GM23338 (cell line): ENCODE measurements around the gene RAD52. TPM values are rescaled to one million over a fixed set of nuclear protein-coding genes. Genes with fewer than 3 reads are reported as not detected.
A peak's percentile ranks its signal among the peaks of the same experiment; 100 is the strongest.

Source experiments
- ATAC-seq: fragments of 200-7000 bp; cut with Tn5 transposase; 3 replicates; pipeline ENCODE4 v1.9.1; 2020
- DNase-seq: peaks from one replicate; pipeline ENCODE4 v3.0.0-alpha.2; 2015; ENCODE audit warnings: low spot score
- H2AFZ ChIP-seq: fragments of 200-600 bp; sonication (generic); 2 replicates; pipeline ENCODE4 v1.8.0; 2016; ENCODE audit warnings: antibody characterized with exemption, mild to moderate bottlenecking, moderate library complexity
- H3F3A ChIP-seq: fragments of 200-600 bp; sonication (generic); replicated peaks from 2 replicates; pipeline ENCODE4 v1.8.0; 2017; ENCODE audit warnings: antibody characterized with exemption, mixed run types, low read depth
- H3K27ac ChIP-seq: fragments of 200-600 bp; sonication (generic); 2 replicates; pipeline ENCODE4 v1.6.1; 2016; ENCODE audit warnings: low read depth
- H3K27me3 ChIP-seq: fragments of 200-600 bp; sonication (generic); 2 replicates; pipeline ENCODE4 v1.8.0; 2016; ENCODE audit warnings: mild to moderate bottlenecking, mixed run types, moderate library complexity; ENCODE audit not compliant: insufficient read depth
- H3K36me3 ChIP-seq: fragments of 200-600 bp; sonication (generic); 2 replicates; pipeline ENCODE4 v1.8.0; 2016; ENCODE audit warnings: mild to moderate bottlenecking; ENCODE audit not compliant: insufficient read depth
- H3K4me1 ChIP-seq: fragments of 200-600 bp; sonication (generic); 2 replicates; pipeline ENCODE4 v1.8.0; 2016; ENCODE audit warnings: mild to moderate bottlenecking, moderate library complexity; ENCODE audit not compliant: insufficient read depth
- H3K4me2 ChIP-seq: fragments of 200-600 bp; sonication (generic); 2 replicates; pipeline ENCODE4 v1.7.1; 2017; ENCODE audit warnings: mixed run types
- H3K4me3 ChIP-seq: fragments of 200-600 bp; sonication (generic); 2 replicates; pipeline ENCODE4 v1.6.1; 2016; ENCODE audit warnings: mixed run types
- H3K79me2 ChIP-seq: fragments of 200-600 bp; sonication (generic); replicated peaks from 2 replicates; pipeline ENCODE4 v1.8.0; 2017; ENCODE audit warnings: mild to moderate bottlenecking; ENCODE audit not compliant: insufficient read depth
- H3K9me2 ChIP-seq: fragments of 200-600 bp; sonication (generic); 2 replicates; pipeline ENCODE4 v1.8.0; 2017; ENCODE audit not compliant: insufficient read depth
- H4K20me1 ChIP-seq: fragments of 200-600 bp; sonication (generic); replicated peaks from 2 replicates; pipeline ENCODE4 v1.8.0; 2017; ENCODE audit warnings: mild to moderate bottlenecking; ENCODE audit not compliant: insufficient read depth
- H3K27ac Mint-ChIP-seq: 2 replicates; pipeline ENCODE4 v1.8.0; 2020; ENCODE audit warnings: inconsistent platforms, mild to moderate bottlenecking, moderate library complexity, mixed read lengths
- H3K27me3 Mint-ChIP-seq: 3 replicates; pipeline ENCODE4 v1.8.0; 2022; ENCODE audit warnings: low read depth, mild to moderate bottlenecking, moderate library complexity, mixed read lengths, inconsistent platforms; ENCODE audit not compliant: insufficient read depth, poor library complexity
- H3K36me3 Mint-ChIP-seq: 3 replicates; pipeline ENCODE4 v1.8.0; 2021; ENCODE audit warnings: low read depth, mild to moderate bottlenecking, inconsistent platforms, moderate library complexity, mixed read lengths
- H3K4me1 Mint-ChIP-seq: 3 replicates; pipeline ENCODE4 v1.8.0; 2020; ENCODE audit warnings: mild to moderate bottlenecking, inconsistent platforms, mixed read lengths
- H3K4me3 Mint-ChIP-seq: 3 replicates; pipeline ENCODE4 v1.8.0; 2021; ENCODE audit warnings: moderate library complexity, mild to moderate bottlenecking, inconsistent platforms, mixed read lengths
- H3K9me3 Mint-ChIP-seq: 3 replicates; pipeline ENCODE4 v1.8.0; 2020; ENCODE audit warnings: moderate library complexity, mild to moderate bottlenecking, inconsistent platforms, mixed read lengths
- CREB1 ChIP-seq: fragments of 250-450 bp; sonication (Bioruptor Pico); IDR thresholded peaks from 2 replicates; pipeline ENCODE4 v1.5.0; 2020; ENCODE audit warnings: low read depth, mild to moderate bottlenecking, moderate library complexity
- ETS1 ChIP-seq: IDR thresholded peaks from 2 replicates; pipeline ENCODE4 v1.6.1; 2016; ENCODE audit warnings: antibody characterized with exemption
- EZH2 ChIP-seq: fragments of 200-600 bp; sonication (generic); IDR thresholded peaks from one replicate; pipeline ENCODE4 v1.8.0; 2017; ENCODE audit warnings: antibody characterized with exemption, mild to moderate bottlenecking, low read depth; ENCODE audit not compliant: unreplicated experiment
- EZH2phosphoT487 ChIP-seq: fragments of 200-600 bp; sonication (generic); IDR thresholded peaks from one replicate; pipeline ENCODE4 v1.8.1; 2018; ENCODE audit warnings: antibody characterized with exemption; ENCODE audit not compliant: unreplicated experiment
- JUNB ChIP-seq: IDR thresholded peaks from one replicate; pipeline ENCODE4 v1.6.1; 2016; ENCODE audit warnings: antibody characterized with exemption; ENCODE audit not compliant: unreplicated experiment
- NANOG ChIP-seq: IDR thresholded peaks from 2 replicates; pipeline ENCODE4 v1.6.1; 2016; ENCODE audit warnings: antibody characterized with exemption, borderline replicate concordance
- POLR2AphosphoS5 ChIP-seq: IDR thresholded peaks from 2 replicates; pipeline ENCODE4 v1.6.1; 2016; ENCODE audit warnings: antibody characterized with exemption, low read depth
- REST ChIP-seq: IDR thresholded peaks from one replicate; pipeline ENCODE4 v1.6.1; 2018; ENCODE audit warnings: antibody characterized with exemption; ENCODE audit not compliant: unreplicated experiment
- STAT1 ChIP-seq: IDR thresholded peaks from one replicate; pipeline ENCODE4 v1.6.1; 2016; ENCODE audit warnings: antibody characterized with exemption; ENCODE audit not compliant: unreplicated experiment
- ZNF114 ChIP-seq: fragments of 250-450 bp; sonication (Bioruptor Pico); IDR thresholded peaks from 2 replicates; pipeline ENCODE4 v1.5.0; 2020; ENCODE audit warnings: mild to moderate bottlenecking, moderate library complexity
- ZNF331 ChIP-seq: fragments of 250-450 bp; sonication (Bioruptor Pico); IDR thresholded peaks from 2 replicates; pipeline ENCODE4 v1.5.0; 2020; ENCODE audit warnings: low read depth, mild to moderate bottlenecking, moderate library complexity
- polyA plus RNA-seq: library from polyadenylated mRNA; unstranded; fragments of >200 nt; fragmentation: Nextera tagmentation; extraction: Ambion mirVana; gene quantifications from 2 replicates; pipeline ENCODE4 v1.2.1, GENCODE V29; 2016
- total RNA-seq: library from RNA; depleted of rRNA; stranded (reverse); fragments of >200 nt; shearing (Covaris generic); gene quantifications from 2 replicates; pipeline ENCODE4 v1.2.3, GENCODE V29; 2014
- TF ChIP-seq, protein P1 (sequence below): fragments of 250-450 bp; sonication (Bioruptor Pico); IDR thresholded peaks from 2 replicates; pipeline ENCODE4 v1.5.0; 2020; ENCODE audit warnings: mild to moderate bottlenecking, moderate library complexity
- TF ChIP-seq, protein P2 (sequence below), 2 experiments: fragments of 200-600 bp in 1 of 2; sonication (generic) in 1 of 2; conservative IDR thresholded peaks; 2 replicates each; pipeline versions ENCODE4 v1.5.1 to v1.6.1; 2016 to 2017; ENCODE audit warnings: antibody characterized with exemption in 2 of 2, low read depth in 2 of 2, mild to moderate bottlenecking in 2 of 2, moderate library complexity in 1 of 2

Gene RAD52
- total and polyA plus RNA-seq, 2 experiments from 2014 or later = 10.9 to 21.3 TPM

- H3K4me3 Mint-ChIP-seq = no peak overlapping the region
- H3K4me1 Mint-ChIP-seq = peaks cover 4% of the 10 kb centered on the region
- H3K4me1 ChIP-seq = no peaks in the 10 kb centered on the region
- H3K4me3 ChIP-seq = no peak overlapping the region
- H3K27ac ChIP-seq = peak overlapping the region; percentile 50; the same call in 1 of the 2 replicates
- peaks cover 89% of the 10 kb centered on the region for H3K79me2 ChIP-seq
- TF ChIP-seq EZH2 (no peak), REST (no peak), NANOG (no peak), ETS1 (no peak), ZNF114 (CRISPR knock-in tag) (no peak), POLR2AphosphoS5 (no peak), CREB1 (CRISPR knock-in tag) (no peak), STAT1 (no peak), ZNF331 (CRISPR knock-in tag) (no peak), JUNB (no peak), EZH2phosphoT487 (no peak)
- TF ChIP-seq, protein P1, sequence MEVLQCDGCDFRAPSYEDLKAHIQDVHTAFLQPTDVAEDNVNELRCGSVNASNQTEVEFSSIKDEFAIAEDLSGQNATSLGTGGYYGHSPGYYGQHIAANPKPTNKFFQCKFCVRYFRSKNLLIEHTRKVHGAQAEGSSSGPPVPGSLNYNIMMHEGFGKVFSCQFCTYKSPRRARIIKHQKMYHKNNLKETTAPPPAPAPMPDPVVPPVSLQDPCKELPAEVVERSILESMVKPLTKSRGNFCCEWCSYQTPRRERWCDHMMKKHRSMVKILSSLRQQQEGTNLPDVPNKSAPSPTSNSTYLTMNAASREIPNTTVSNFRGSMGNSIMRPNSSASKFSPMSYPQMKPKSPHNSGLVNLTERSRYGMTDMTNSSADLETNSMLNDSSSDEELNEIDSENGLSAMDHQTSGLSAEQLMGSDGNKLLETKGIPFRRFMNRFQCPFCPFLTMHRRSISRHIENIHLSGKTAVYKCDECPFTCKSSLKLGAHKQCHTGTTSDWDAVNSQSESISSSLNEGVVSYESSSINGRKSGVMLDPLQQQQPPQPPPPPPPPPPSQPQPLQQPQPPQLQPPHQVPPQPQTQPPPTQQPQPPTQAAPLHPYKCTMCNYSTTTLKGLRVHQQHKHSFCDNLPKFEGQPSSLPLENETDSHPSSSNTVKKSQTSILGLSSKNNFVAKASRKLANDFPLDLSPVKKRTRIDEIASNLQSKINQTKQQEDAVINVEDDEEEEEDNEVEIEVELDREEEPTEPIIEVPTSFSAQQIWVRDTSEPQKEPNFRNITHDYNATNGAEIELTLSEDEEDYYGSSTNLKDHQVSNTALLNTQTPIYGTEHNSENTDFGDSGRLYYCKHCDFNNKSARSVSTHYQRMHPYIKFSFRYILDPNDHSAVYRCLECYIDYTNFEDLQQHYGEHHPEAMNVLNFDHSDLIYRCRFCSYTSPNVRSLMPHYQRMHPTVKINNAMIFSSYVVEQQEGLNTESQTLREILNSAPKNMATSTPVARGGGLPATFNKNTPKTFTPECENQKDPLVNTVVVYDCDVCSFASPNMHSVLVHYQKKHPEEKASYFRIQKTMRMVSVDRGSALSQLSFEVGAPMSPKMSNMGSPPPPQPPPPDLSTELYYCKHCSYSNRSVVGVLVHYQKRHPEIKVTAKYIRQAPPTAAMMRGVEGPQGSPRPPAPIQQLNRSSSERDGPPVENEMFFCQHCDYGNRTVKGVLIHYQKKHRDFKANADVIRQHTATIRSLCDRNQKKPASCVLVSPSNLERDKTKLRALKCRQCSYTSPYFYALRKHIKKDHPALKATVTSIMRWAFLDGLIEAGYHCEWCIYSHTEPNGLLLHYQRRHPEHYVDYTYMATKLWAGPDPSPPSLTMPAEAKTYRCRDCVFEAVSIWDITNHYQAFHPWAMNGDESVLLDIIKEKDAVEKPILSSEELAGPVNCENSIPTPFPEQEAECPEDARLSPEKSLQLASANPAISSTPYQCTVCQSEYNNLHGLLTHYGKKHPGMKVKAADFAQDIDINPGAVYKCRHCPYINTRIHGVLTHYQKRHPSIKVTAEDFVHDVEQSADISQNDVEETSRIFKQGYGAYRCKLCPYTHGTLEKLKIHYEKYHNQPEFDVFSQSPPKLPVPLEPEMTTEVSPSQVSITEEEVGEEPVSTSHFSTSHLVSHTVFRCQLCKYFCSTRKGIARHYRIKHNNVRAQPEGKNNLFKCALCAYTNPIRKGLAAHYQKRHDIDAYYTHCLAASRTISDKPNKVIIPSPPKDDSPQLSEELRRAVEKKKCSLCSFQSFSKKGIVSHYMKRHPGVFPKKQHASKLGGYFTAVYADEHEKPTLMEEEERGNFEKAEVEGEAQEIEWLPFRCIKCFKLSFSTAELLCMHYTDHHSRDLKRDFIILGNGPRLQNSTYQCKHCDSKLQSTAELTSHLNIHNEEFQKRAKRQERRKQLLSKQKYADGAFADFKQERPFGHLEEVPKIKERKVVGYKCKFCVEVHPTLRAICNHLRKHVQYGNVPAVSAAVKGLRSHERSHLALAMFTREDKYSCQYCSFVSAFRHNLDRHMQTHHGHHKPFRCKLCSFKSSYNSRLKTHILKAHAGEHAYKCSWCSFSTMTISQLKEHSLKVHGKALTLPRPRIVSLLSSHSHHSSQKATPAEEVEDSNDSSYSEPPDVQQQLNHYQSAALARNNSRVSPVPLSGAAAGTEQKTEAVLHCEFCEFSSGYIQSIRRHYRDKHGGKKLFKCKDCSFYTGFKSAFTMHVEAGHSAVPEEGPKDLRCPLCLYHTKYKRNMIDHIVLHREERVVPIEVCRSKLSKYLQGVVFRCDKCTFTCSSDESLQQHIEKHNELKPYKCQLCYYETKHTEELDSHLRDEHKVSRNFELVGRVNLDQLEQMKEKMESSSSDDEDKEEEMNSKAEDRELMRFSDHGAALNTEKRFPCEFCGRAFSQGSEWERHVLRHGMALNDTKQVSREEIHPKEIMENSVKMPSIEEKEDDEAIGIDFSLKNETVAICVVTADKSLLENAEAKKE (CRISPR knock-in tag) = no peak
- TF ChIP-seq, protein P2, sequence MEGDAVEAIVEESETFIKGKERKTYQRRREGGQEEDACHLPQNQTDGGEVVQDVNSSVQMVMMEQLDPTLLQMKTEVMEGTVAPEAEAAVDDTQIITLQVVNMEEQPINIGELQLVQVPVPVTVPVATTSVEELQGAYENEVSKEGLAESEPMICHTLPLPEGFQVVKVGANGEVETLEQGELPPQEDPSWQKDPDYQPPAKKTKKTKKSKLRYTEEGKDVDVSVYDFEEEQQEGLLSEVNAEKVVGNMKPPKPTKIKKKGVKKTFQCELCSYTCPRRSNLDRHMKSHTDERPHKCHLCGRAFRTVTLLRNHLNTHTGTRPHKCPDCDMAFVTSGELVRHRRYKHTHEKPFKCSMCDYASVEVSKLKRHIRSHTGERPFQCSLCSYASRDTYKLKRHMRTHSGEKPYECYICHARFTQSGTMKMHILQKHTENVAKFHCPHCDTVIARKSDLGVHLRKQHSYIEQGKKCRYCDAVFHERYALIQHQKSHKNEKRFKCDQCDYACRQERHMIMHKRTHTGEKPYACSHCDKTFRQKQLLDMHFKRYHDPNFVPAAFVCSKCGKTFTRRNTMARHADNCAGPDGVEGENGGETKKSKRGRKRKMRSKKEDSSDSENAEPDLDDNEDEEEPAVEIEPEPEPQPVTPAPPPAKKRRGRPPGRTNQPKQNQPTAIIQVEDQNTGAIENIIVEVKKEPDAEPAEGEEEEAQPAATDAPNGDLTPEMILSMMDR (conservative IDR thresholded peaks at IDR 0.05; ENCODE audit: low read depth in 2 of 2) = no peak
- ATAC-seq (no peak), DNase-seq (no peak)
- H3K27ac Mint-ChIP-seq = peak overlapping the region; percentile 80
- H3K9me2 ChIP-seq = no peaks in the 10 kb centered on the region
- 0 out of 3 replicates have a peak, but pooled peaks cover 4% of the 10 kb centered on the region for H3K9me3 Mint-ChIP-seq
- peaks cover 5% of the 10 kb centered on the region for H3K27me3 Mint-ChIP-seq
- peaks cover 12% of the 10 kb centered on the region for H4K20me1 ChIP-seq
- H3K36me3 Mint-ChIP-seq = peaks cover 44% of the 10 kb centered on the region
- no peaks in the 10 kb centered on the region; the same call in 1 of the 2 replicates for H3K36me3 ChIP-seq
- H2AFZ ChIP-seq = no peak overlapping the region
- H3K4me2 ChIP-seq = no peak overlapping the region
- 0 out of 2 replicates have a peak, but pooled peaks cover 2% of the 10 kb centered on the region for H3F3A ChIP-seq
- no peaks in the 10 kb centered on the region for H3K27me3 ChIP-seq
These were observed 5.3 kb downstream of the RAD52 start for GRCh38 chr12:944211-944610.
